Measurements from ENCODE around the gene ST6GALNAC4.

Gene ST6GALNAC4

DNA sequence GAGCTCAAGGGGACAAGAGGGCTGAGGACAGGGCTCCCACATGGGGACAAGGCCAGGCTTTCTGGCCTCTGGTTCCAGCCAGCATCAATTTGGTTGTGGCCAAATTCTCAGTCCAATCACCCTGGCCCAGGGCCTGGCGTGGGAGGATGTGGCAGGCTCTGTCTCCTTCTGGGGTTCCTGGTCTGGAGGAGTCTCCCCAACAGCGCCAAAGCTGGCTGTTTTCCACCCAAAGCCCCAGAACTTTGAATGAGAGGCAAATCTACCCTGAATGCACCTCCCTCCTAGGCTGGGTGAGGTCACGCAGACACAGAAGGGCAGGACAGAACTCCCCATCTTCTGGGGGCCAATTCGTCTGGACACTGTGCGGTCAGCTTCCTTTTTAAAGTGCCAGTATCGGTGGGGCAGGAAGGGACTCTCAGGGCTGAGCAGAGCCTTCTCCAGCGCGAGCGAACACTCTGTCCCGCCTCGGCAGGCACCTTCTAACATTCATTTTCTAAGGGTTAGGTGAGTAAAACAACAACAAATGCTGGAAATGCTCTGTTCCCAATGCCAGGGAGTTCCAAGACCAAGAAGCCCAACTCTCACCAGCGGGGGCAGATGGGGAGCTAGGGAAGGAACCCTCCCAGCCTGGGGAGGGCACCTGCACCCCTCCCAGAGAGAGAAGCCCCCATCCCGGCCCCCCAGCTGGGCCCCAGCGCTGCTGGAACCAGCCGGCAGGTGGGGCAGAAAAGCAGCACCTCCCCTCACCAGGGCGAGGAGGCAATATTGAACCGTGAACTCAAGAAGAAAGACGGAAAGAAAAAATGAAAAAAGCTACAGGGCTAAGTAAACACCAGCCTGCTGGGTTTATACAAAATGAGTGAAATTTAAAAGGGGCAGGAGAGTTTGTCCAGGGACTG lies 24.5 kb upstream of the ST6GALNAC4 start:
- Mint-ChIP-seq H3K4me3 (no peak overlapping the region), H3K9me3 (no peaks in the 10 kb centered on the region), H3K4me1 (peaks cover 41% of the 10 kb centered on the region), H3K36me3 (peaks cover 41% of the 10 kb centered on the region), H3K27ac (peak overlapping the region; percentile 27)
- DNase-seq (ENCODE audit: low spot score in 2 of 2): no peak
- ATAC-seq: no peak

GRCh38 chr9:127940593-127940992 lies 23.8 kb upstream of the ST6GALNAC4 start:
- DNase-seq (ENCODE audit: low spot score in 2 of 2) (no peak), ATAC-seq (no peak)
- peak overlapping the region; percentile 27 for H3K27ac Mint-ChIP-seq
- H3K9me3 Mint-ChIP-seq: no peaks in the 10 kb centered on the region
- peaks cover 48% of the 10 kb centered on the region for H3K4me1 Mint-ChIP-seq
- peaks cover 48% of the 10 kb centered on the region for H3K36me3 Mint-ChIP-seq
- no peak overlapping the region for H3K4me3 Mint-ChIP-seq

DNA sequence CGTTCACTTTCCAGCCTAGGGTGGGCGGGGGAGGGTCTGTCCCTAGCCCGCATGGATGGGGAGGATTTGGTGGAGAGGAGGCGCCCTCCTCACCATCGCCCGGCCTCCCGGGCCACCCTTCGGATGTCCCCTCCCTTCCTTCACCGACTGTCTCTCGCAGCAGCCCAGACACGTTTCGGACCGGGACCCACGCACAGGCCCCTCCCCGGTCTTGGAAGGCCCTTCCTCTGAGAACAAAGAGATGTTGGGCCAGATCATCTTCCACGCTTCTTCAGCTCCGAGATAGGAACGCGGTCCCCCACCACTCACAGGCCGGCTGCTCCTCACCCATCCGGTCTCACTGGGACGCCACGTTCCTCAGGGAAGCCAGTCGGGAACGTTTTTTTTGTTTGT lies 21.5 kb upstream of the ST6GALNAC4 start:
- ATAC-seq (no peak), DNase-seq (ENCODE audit: low spot score in 2 of 2) (no peak)
- peaks cover 59% of the 10 kb centered on the region for H3K36me3 Mint-ChIP-seq
- peak overlapping the region; percentile 98 for H3K27ac Mint-ChIP-seq
- peaks cover 56% of the 10 kb centered on the region for H3K4me1 Mint-ChIP-seq
- H3K9me3 Mint-ChIP-seq: no peaks in the 10 kb centered on the region
- H3K4me3 Mint-ChIP-seq: peak overlapping the region; percentile 93

- Mint-ChIP-seq H3K9me3 (no peaks in the 10 kb centered on the region), H3K36me3 (peaks cover 59% of the 10 kb centered on the region), H3K27ac (peak within 1 kb of the TSS; percentile 98), H3K4me3 (peak within 1 kb of the TSS; percentile 93), H3K4me1 (peaks cover 49% of the 10 kb centered on the region)
- peak; percentile 70 to 90 for DNase-seq (ENCODE audit: low spot score in 2 of 2)
- peak; percentile 95 for ATAC-seq
These were observed 20.8 kb upstream of the ST6GALNAC4 start, which contains the start of gene DPM2 for GRCh38 chr9:127937388-127938297. Gene DPM2 (minus strand): TSS chr9:127937854. CDS start chr9:127937820, 34 bp downstream.

DNA sequence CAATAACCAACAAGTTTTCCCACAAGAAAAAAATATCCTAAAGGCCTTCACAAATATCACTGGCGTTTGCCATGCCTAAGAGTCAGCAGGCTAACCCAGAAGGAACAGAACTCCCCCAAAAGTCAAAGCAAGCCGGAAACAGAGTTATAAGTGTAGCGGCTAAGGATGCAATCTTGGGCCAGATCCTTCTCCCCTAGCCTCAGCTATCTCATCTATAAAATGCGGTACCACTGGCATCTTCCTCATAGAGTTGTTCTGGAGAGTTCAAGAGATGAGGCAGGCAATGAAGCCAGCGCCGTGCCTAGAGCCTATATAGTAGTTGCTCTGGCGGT lies 20.2 kb upstream of the ST6GALNAC4 start:
- Mint-ChIP-seq H3K4me3 (peak overlapping the region; percentile 93), H3K36me3 (peaks cover 53% of the 10 kb centered on the region), H3K27ac (peak overlapping the region; percentile 98), H3K4me1 (peaks cover 43% of the 10 kb centered on the region), H3K9me3 (no peaks in the 10 kb centered on the region)
- ATAC-seq (no peak), DNase-seq (ENCODE audit: low spot score in 2 of 2) (no peak)

GRCh38 chr9:127936347-127936852 lies 19.6 kb upstream of the ST6GALNAC4 start:
- Mint-ChIP-seq H3K4me1 (peaks cover 45% of the 10 kb centered on the region), H3K27ac (peak overlapping the region; percentile 98), H3K9me3 (no peaks in the 10 kb centered on the region), H3K36me3 (peaks cover 56% of the 10 kb centered on the region), H3K4me3 (peak overlapping the region; percentile 93)
- ATAC-seq (no peak), DNase-seq (ENCODE audit: low spot score in 2 of 2) (no peak)

GRCh38 chr9:127935765-127936221 lies 19.0 kb upstream of the ST6GALNAC4 start:
- H3K36me3 Mint-ChIP-seq: peaks cover 60% of the 10 kb centered on the region
- ATAC-seq: peak; percentile 48
- no peak for DNase-seq (ENCODE audit: low spot score in 2 of 2)
- H3K4me3 Mint-ChIP-seq: peak overlapping the region; percentile 93
- no peaks in the 10 kb centered on the region for H3K9me3 Mint-ChIP-seq
- H3K27ac Mint-ChIP-seq: peak overlapping the region; percentile 98
- peaks cover 50% of the 10 kb centered on the region for H3K4me1 Mint-ChIP-seq

- Mint-ChIP-seq H3K9me3 (no peaks in the 10 kb centered on the region), H3K36me3 (peaks cover 60% of the 10 kb centered on the region), H3K4me3 (peak overlapping the region; percentile 93), H3K27ac (peak overlapping the region; percentile 98), H3K4me1 (peaks cover 50% of the 10 kb centered on the region)
- DNase-seq (ENCODE audit: low spot score in 2 of 2) (no peak), ATAC-seq (no peak)
These were observed 18.1 kb upstream of the ST6GALNAC4 start for GRCh38 chr9:127934986-127935385.

DNA sequence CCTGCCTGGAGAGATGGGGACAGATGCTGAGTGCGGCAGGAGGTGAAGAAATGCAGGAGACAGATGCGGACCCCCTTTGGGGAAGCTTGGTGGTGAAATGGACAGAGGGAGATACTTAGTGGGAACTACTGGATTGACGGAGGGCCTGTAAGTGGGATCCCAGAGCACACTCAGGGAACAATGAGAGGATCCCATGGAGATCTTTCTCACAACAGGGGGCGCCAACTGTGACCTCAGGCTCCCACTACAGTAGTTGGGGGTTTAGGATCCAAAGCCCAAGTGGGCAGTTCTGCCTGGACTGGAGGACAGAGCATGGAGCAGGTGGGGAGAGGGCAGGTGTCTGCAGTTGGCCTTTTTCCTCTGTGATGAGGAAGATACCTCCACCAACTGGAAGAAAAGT lies 17.4 kb upstream of the ST6GALNAC4 start:
- Mint-ChIP-seq H3K36me3 (peaks cover 60% of the 10 kb centered on the region), H3K4me3 (peak overlapping the region; percentile 34), H3K4me1 (peaks cover 55% of the 10 kb centered on the region), H3K27ac (peak overlapping the region; percentile 84), H3K9me3 (no peaks in the 10 kb centered on the region)
- no peak for ATAC-seq
- no peak for DNase-seq (ENCODE audit: low spot score in 2 of 2)

DNA sequence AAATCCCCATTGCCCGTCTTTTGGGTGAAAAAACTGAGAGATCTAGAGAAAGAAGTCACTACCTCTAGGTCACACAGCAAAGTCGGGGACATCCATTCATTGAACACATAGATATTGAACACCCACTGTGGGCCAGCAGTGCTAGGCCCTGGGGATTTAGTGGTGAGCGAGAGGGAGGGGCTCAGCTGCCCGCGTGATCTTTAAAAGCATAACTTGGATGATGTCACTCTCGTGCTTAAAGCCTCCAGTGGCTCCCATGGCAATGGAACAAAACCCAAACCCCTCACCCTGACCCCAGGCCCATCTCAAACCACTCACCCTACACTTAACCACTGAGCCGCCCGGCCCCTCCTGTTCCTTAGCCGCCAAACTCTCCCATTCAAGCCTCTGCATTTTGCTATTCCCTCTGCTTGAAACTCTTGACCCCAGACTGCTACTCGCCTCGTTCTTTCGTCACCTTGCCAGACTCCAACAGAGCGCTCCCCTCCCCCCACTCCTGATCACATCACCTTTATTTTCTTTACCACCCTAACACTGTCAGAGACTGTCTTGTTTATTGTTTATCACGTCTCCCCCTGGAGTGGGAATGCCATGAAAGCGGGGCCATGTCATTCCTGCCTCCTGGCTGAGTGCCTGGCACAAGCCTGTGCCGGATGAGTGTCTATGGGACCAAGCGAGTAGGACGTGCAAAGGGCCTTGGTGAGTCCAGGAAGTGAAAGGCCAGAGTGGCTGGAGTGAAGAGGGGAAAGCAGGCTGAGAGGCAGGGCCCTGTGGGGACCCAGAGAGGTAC lies 14.4 kb upstream of the ST6GALNAC4 start:
- Mint-ChIP-seq H3K36me3 (peaks cover 45% of the 10 kb centered on the region), H3K4me1 (peaks cover 44% of the 10 kb centered on the region), H3K9me3 (no peaks in the 10 kb centered on the region), H3K27ac (peak overlapping the region; percentile 2), H3K4me3 (peak overlapping the region; percentile 55)
- DNase-seq (ENCODE audit: low spot score in 2 of 2): no peak
- peak; percentile 48 for ATAC-seq

DNA sequence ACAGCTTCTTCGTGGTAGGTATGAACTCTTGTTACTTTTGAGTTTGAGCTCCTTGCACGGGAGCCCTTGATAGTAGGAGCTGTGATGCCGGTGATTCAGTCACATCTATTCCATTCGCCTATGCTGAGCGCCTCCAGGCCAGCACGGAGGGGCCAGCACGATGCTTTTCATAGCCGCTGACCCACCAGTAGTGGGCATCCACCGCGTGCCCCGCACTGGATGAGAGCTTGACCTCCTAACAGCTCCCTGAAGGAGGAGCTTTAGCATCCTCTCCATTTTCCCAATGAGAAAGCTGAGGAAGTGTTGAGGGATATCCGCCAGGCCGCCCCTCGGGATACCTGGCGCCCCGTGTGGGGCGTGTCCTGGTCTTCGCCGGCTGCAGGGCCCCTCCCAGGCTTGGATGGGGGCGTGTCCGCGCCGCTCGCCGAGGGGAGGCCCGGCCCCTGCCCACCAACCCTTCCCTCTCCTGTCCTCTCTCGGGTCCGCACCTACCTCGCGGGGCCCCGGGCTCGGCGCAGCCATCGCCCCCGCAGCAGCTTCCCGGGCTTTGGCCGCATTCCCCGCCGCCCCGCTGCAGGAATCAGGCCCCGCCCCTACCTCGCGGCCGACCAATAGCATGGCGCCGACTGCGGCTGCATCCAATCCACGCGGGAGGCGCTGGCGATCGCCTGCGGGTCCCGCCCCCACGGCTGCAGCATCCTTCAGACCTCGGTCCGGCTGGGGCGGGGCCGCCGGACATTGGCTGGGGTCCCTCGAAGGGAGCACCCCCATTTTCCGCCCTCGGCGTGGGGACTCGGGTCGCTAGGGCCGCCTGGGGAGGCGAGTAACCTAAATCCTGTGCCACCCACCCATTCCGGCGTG lies 13.6 kb upstream of the ST6GALNAC4 start, which contains the start of gene PIP5KL1:
Gene PIP5KL1 (minus strand): TSS at position 547 of the 861 bp plus-strand sequence. CDS start 25 bp downstream, at position 522.
- peak; percentile 66 to 90 for DNase-seq (ENCODE audit: low spot score in 2 of 2)
- peak; percentile 84 for ATAC-seq
- H3K36me3 Mint-ChIP-seq: peaks cover 38% of the 10 kb centered on the region
- peaks cover 35% of the 10 kb centered on the region for H3K4me1 Mint-ChIP-seq
- H3K27ac Mint-ChIP-seq: peak within 1 kb of the TSS; percentile 37
- H3K9me3 Mint-ChIP-seq: no peaks in the 10 kb centered on the region
- H3K4me3 Mint-ChIP-seq: peak within 1 kb of the TSS; percentile 55

GRCh38 chr9:127929625-127929979 lies 12.8 kb upstream of the ST6GALNAC4 start:
- no peak for DNase-seq (ENCODE audit: low spot score in 2 of 2)
- no peak for ATAC-seq
- Mint-ChIP-seq H3K4me1 (peaks cover 27% of the 10 kb centered on the region), H3K36me3 (peaks cover 30% of the 10 kb centered on the region), H3K27ac (peak overlapping the region; percentile 37), H3K4me3 (peak overlapping the region; percentile 55), H3K9me3 (no peaks in the 10 kb centered on the region)

DNA sequence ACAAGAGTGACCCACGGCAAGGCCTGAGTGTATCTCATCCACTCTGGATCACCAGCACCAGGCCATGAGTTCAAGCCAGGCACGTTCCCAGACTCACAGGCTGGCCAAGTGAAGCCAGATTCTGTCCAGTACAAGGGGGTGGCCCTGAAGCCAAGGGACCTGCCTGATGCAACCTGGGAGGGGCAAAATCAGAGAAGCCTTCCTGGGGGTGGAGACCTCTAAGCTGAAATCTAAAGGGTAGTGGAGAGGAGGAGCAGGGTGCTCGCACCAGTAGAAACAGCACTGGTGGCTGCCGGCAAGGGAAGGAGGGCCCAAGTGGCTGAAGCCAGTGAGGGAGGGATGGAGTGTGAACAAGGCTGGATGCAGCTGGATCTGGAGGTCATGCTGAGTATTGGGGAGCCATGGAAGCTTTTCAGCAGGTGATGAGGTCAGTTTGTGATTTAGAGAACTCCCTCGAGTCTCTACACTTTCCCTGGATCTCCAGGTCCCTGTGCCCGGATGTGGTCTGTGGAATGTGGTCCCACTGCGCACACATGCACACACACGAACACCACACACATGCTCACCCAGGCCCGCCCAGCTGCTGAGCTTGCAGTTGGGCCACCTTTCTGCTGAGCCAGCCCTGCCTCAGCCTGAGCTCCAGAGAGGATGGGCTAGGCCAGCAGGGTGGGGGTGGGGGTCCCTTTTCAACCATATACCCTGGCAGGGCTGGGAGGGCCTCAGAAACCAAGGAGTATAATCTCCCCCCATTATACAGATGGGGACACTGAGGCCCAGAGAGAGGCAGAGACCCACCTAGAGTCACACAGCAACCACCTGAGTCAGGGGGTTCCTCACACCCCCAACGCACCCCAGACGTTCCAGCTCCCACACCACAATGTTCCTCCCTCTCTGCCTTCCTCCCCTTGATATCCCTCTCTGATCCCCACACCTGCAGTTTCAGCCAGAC lies 12.1 kb upstream of the ST6GALNAC4 start:
- peak overlapping the region; percentile 55 for H3K4me3 Mint-ChIP-seq
- peaks cover 25% of the 10 kb centered on the region for H3K36me3 Mint-ChIP-seq
- peak overlapping the region; percentile 37 for H3K27ac Mint-ChIP-seq
- H3K4me1 Mint-ChIP-seq: peaks cover 21% of the 10 kb centered on the region
- ATAC-seq: no peak
- H3K9me3 Mint-ChIP-seq: no peaks in the 10 kb centered on the region
- DNase-seq (ENCODE audit: low spot score in 2 of 2): no peak

All from stimulated activated effector memory CD8-positive, alpha-beta T cell treated with anti-CD3 and anti-CD28 coated beads, Interleukin-12 subunit alpha, Interleukin-12 subunit beta, amount 100 ng/mL, for 72 hours (primary cell).